ENCODE data around the gene ARFGAP3.

The ARFGAP3 gene

DNA sequence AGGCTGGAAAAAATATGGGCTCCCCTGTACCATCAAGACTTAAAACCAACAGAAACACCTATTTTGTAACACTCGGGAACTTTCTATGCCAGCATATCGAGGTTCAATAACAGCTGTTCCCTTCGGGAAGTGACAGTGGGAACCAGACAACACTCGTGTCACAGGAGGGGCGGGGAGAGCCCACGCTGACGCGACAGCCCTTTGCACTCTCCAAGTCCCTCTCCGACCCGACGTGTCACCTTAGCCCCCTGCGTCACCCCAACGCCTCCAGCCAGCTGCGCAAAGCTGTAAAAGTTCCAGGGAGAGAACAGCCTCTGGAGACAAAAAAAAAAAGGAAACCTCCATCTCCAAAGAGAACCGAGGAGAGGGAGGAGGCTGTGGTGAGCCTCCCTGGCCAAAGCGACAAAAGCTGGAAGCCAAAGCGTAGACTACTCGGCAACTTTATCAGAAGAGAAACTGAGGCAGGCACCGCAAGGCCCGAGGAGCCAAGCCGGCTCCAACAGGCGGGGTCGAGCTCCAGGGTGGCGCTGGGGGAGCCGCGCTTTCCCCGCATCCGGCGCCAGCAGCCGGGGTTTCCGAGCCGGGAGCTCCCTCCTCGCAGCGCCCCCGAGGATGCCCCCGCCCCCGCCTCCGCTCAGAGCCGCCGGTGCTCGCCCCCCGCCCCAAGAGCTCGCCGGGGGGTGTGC is 751 bp downstream of the ARFGAP3 start:
- Mint-ChIP-seq H3K27me3 (no peaks in the 10 kb centered on the region), H3K9me3 (no peaks in the 10 kb centered on the region), H3K4me3 (peak overlapping the region; percentile 91), H3K36me3 (no peaks in the 10 kb centered on the region), H3K4me1 (peaks cover 14% of the 10 kb centered on the region), H3K27ac (peak overlapping the region; percentile 77)

DNA sequence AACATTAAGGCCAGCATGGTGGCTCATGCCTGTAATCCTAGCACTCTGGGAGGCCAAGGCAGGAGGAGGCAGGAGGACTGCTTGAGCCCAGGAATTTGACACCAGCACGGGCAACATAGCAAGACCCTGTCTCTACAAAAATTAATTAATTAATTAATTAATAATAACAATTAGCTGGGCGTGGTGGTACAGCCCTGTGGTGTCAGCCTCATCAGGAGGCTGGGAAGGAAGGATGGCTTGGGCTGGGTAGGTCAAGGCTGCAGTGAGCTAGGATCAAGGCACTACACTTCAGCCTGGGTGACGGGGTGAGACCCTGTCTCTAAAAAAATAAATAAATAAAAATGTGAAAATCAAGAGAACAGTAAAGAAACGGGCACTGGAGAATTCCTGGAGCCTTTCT is 1.4 kb downstream of the ARFGAP3 start:
- H3K4me3 Mint-ChIP-seq, result peak overlapping the region; percentile 91
- H3K9me3 Mint-ChIP-seq, result no peaks in the 10 kb centered on the region
- peaks cover 14% of the 10 kb centered on the region for H3K4me1 Mint-ChIP-seq
- H3K36me3 Mint-ChIP-seq, result no peaks in the 10 kb centered on the region
- H3K27ac Mint-ChIP-seq, result no peak overlapping the region
- H3K27me3 Mint-ChIP-seq, result no peaks in the 10 kb centered on the region

DNA sequence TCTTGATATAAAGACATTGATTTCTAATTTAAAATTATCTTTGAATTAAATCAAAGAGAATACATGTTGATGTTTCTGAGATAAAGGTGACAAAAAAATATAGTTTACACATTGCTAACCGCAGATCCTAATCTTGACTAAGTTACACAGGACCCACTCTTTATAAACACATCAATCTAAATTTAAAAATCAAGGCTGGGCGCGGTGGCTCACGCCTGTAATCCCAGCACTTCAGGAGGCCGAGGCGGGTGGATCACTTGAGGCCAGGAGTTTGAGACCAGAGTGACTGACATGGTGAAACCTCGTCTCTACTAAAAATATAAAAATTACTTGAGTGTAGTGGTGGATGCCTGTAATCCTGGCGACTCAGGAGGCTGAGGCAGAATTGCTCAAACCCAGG is 1.9 kb downstream of the ARFGAP3 start:
- Mint-ChIP-seq H3K36me3 (no peaks in the 10 kb centered on the region), H3K4me3 (peak overlapping the region; percentile 66), H3K27ac (no peak overlapping the region), H3K4me1 (peaks cover 14% of the 10 kb centered on the region), H3K9me3 (no peaks in the 10 kb centered on the region), H3K27me3 (no peaks in the 10 kb centered on the region)

DNA sequence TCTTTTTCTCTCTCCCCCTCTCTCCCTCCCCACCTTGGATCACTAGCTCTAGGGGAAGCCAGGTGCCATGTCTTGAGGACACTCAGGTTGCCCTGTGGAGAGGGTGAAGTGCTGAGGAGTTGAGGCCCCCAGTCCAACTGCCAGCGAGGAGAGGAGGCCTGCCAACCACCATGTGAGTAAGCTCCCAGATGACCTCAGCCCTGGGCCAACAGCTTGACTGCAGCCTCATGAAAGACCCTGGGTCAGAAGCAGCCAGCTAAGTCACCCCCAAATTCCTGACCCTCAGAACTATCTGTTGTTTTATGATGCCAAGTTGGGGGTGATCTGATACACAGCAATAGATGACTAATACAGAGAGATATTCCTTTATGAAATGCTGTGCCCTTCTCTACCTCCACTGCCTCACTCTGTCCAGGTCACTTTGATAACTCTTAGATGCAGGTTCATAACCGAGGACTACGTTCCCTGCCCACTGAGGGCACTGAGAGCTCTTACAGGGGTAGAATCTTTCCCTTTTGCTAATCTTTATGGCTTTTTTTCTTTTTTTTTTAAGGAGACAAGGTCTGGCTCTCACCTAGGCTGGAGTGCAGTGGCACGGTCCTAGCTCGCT is 8.0 kb downstream of the ARFGAP3 start:
- Mint-ChIP-seq H3K36me3 (peaks cover 7% of the 10 kb centered on the region), H3K4me1 (peaks cover 15% of the 10 kb centered on the region), H3K9me3 (no peaks in the 10 kb centered on the region), H3K4me3 (no peak overlapping the region), H3K27ac (no peak overlapping the region), H3K27me3 (no peaks in the 10 kb centered on the region)

DNA sequence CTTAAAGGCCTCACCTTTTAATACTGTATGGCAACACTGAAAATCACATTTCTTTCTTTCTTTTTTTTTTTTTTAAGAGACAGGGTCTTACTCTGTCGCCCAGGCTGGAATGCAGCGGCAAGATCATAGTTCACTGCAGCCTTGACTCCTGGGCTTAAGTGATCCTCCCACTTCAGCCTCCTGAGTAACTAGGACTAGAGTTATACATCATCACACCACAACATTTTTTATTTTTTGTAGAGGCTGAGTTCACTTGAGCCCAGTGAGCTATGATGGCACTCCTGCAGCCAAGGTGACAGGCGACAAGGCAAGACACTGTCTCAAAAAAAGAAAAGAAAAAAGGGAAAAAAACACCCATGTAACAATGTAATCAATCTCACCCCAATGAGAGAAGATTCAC is 10.0 kb downstream of the ARFGAP3 start:
- Mint-ChIP-seq H3K27ac (no peak overlapping the region), H3K36me3 (peaks cover 20% of the 10 kb centered on the region), H3K4me3 (no peak overlapping the region), H3K4me1 (peaks cover 27% of the 10 kb centered on the region), H3K9me3 (no peaks in the 10 kb centered on the region), H3K27me3 (no peaks in the 10 kb centered on the region)

DNA sequence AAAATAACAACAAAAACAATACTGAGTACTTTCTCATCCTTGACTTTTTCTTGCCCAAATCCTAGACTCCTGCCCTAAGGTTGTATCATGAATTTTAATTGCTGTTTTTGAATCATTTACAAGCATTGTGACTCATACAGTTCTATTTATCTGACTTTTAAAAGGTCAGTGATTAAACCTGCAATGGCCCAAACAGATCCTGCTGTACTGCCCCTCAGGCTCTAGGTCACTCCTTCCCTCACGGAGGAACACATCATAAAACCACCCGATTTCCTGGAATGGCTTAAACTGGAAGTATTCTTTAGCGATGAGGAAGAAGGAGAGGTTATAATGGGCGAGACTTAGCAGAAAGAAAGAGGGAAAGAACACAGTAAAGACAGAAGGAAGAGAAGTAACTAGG is 12.3 kb downstream of the ARFGAP3 start:
- Mint-ChIP-seq H3K27me3 (no peaks in the 10 kb centered on the region), H3K27ac (no peak overlapping the region), H3K4me1 (peaks cover 37% of the 10 kb centered on the region), H3K4me3 (peak overlapping the region; percentile 16), H3K9me3 (no peaks in the 10 kb centered on the region), H3K36me3 (peaks cover 24% of the 10 kb centered on the region)

DNA sequence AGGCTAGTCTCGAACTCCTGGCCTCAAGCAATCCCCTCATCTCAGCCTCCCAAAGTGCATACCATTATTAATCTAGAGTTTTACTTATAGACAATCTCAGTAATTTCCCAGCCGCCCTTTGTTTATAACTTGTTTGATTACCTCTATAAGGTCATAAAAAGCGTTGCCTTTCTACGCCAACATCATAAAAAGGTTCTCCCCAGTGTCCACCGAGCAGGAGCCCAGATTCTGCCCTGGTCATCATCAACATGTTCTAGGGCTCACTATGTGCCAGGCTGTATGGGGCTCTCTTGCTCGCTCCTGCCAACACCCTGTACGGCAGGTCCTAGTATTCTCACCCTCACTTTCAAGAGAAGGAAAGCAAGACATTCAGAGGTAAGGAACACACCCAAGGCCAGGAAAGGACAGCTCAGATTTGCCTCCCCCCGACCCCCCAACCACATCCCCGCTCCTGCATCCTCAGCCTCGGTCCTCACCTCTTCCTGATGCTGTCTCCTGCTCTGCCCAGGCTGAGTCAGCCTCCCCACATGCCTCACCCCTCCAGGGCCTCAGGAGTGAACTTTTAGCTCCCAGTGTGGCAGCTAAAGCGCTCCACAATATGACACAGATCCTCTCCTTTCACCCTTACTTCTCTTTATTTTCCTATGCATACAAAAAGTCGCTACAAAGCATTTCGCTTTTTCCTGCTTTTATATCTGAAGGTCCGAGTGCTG is 14.3 kb downstream of the ARFGAP3 start:
- Mint-ChIP-seq H3K4me1 (peaks cover 31% of the 10 kb centered on the region), H3K27me3 (no peaks in the 10 kb centered on the region), H3K36me3 (peaks cover 24% of the 10 kb centered on the region), H3K9me3 (no peaks in the 10 kb centered on the region), H3K4me3 (no peak overlapping the region), H3K27ac (no peak overlapping the region)

DNA sequence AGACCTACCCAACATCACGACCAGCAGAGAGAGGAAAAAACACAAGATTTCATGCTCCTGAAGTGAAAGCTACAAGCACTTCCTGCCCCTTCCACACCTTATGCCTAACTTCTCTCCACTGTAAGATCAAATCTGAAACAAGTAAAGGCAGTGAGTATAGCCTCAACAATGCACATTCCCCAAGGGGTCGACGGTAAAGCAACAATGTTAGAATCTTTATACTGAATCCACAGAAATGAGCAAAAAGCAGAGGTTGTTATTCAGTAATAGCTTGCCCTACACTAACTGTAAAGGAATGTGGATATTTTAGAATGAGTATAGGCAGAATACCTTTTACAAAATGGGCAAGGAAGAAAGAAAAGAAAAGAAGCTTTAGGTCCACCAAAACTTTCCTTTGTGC is 15.6 kb downstream of the ARFGAP3 start:
- H3K27ac Mint-ChIP-seq, result no peak overlapping the region
- no peaks in the 10 kb centered on the region for H3K9me3 Mint-ChIP-seq
- H3K27me3 Mint-ChIP-seq, result no peaks in the 10 kb centered on the region
- H3K36me3 Mint-ChIP-seq, result peaks cover 24% of the 10 kb centered on the region
- H3K4me3 Mint-ChIP-seq, result no peak overlapping the region
- H3K4me1 Mint-ChIP-seq, result peaks cover 31% of the 10 kb centered on the region

DNA sequence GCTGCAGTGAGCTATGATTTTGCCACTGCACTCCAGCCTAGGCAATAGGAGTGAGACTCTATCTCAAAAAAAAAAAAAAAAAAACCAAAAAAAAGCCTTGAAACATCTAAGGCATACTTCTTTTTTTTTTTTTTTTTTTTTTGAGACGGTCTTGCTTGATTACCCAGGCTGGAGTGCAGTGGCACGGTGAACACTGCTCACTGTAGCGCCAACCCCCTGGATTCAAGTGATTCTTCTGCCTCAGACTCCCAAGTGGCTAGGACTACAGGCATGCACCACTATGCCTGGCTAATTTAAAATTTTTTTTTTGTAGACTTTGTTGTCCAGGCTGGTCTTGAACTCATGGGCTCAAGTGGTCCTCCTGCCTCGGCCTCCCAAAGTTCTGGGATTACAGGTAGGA is 19.5 kb downstream of the ARFGAP3 start:
- no peak overlapping the region for H3K27ac Mint-ChIP-seq
- H3K36me3 Mint-ChIP-seq, result peaks cover 6% of the 10 kb centered on the region
- H3K4me1 Mint-ChIP-seq, result peaks cover 10% of the 10 kb centered on the region
- no peak overlapping the region for H3K4me3 Mint-ChIP-seq
- H3K27me3 Mint-ChIP-seq, result no peaks in the 10 kb centered on the region
- H3K9me3 Mint-ChIP-seq, result no peaks in the 10 kb centered on the region

DNA sequence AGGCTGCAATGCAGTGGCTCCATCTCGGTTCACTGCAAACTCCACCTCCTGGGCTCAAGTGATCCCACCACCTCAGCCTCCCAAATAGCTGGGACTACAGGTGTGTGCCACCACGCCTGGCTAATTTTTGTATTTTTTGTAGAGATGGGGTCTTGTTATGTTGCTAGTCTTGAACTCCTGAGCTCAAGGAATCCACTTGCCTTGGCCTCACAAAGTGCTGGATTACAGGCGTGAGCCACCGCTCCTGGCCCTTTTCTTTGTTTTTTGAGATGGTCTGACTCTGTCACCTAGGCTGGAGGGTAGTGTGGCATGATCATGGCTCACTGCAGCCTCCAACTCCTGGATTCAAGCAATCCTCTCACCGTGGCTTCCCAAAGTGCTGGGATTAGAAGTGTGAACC is 21.0 kb downstream of the ARFGAP3 start:
- Mint-ChIP-seq H3K36me3 (peaks cover 8% of the 10 kb centered on the region), H3K9me3 (no peaks in the 10 kb centered on the region), H3K27ac (no peak overlapping the region), H3K4me1 (peaks cover 4% of the 10 kb centered on the region), H3K4me3 (no peak overlapping the region), H3K27me3 (no peaks in the 10 kb centered on the region)

DNA sequence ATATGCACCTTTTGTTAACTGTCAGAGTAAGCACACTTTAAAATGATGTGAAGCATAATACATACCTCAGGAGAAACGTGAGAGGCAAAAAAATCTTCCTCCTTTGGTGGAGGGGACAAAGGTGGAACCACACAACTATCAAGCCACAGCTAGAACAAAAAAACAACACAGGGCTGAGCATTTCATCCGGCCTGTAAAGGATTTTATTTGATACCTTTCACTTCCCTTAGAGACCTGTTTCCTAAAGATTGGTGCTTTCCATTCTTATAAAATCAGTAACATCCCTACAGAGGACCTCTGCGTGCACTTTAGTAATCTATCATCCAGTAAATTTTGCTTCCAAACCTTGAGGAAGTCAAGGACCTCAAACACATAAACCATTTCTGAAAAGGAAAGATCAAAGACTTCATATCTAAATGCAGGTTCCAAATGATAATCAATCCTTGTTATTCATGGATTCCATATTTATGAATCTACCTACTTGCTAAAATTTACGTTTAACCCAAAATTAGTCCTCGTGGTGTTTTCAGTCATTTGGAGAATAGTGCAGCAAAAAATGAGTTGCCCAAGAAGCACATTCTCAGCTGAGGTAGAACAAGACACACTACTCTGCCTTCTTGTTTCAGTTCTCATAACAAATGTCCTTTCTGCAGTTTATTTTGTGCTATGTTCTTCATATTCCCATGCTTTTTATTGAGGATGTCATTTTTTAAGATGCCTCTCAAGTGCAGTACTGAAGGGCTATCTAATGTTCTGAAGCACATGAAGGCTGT is 22.7 kb downstream of the ARFGAP3 start:
- Mint-ChIP-seq H3K4me3 (no peak overlapping the region), H3K4me1 (no peaks in the 10 kb centered on the region), H3K27ac (no peak overlapping the region), H3K36me3 (peaks cover 10% of the 10 kb centered on the region), H3K27me3 (no peaks in the 10 kb centered on the region), H3K9me3 (no peaks in the 10 kb centered on the region)

DNA sequence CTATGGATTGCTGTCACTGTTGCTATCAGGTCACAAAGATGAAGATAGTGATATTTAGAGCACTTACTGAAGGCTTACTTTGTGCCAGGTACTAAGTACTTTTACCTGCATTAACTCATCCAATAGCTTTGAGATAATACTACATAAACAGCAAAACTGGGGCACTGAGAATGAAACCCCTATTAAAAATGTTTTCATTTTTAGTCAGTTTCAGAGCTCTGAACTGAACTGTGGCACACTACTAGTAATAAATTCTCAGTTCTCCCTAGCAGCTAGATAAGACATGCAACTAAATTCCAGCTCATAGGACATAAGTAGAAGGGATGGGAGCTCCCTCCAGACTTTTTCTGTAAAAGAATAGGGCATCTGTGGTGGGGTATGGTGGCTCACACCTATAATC is 24.0 kb downstream of the ARFGAP3 start:
- peaks cover 13% of the 10 kb centered on the region for H3K36me3 Mint-ChIP-seq
- no peak overlapping the region for H3K4me3 Mint-ChIP-seq
- no peak overlapping the region for H3K27ac Mint-ChIP-seq
- no peaks in the 10 kb centered on the region for H3K9me3 Mint-ChIP-seq
- peaks cover 4% of the 10 kb centered on the region for H3K4me1 Mint-ChIP-seq
- H3K27me3 Mint-ChIP-seq, result no peaks in the 10 kb centered on the region

DNA sequence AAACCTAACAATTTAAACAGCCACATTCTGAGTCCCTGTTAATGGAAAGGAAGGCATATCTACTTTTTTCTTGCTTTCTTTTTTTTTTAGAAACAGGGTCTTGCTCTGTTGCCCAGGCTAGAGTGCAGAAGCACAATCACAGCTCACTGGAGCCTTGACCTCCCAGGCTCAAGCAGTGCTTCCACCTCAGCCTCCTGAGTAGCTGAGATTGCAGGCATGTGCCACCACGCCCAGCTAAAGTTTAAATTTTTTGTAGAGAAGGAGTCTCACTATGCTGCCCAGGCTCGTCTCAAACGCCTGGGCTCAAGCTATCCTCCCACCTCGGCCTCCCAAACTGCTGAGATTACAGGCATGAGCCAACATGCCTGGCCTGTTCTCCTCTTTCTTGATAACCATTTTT is 25.4 kb downstream of the ARFGAP3 start:
- Mint-ChIP-seq H3K4me1 (peaks cover 4% of the 10 kb centered on the region), H3K9me3 (no peaks in the 10 kb centered on the region), H3K27me3 (no peaks in the 10 kb centered on the region), H3K36me3 (peaks cover 13% of the 10 kb centered on the region), H3K27ac (no peak overlapping the region), H3K4me3 (no peak overlapping the region)

DNA sequence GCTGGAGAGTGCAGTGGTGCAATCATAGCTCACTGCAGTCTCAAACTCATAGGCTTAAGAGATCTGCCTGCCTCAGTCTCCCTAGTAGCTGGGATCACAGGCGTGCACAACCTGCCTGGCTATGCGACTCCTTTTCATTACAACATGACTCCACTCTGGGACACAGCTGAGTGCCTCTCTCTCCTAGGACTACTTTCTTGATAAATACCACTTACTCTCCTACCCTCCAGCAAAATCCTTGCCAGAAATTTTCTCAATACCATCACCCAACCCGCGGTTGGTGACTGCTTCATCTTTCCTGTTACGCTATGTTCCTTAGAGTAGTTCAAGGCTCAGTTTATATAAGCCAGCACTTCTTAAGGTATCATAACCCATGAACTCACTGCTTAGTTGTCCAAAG is 26.9 kb downstream of the ARFGAP3 start:
- H3K4me1 Mint-ChIP-seq, result peaks cover 4% of the 10 kb centered on the region
- peaks cover 13% of the 10 kb centered on the region for H3K36me3 Mint-ChIP-seq
- no peak overlapping the region for H3K4me3 Mint-ChIP-seq
- H3K27me3 Mint-ChIP-seq, result no peaks in the 10 kb centered on the region
- no peak overlapping the region for H3K27ac Mint-ChIP-seq
- H3K9me3 Mint-ChIP-seq, result no peaks in the 10 kb centered on the region

DNA sequence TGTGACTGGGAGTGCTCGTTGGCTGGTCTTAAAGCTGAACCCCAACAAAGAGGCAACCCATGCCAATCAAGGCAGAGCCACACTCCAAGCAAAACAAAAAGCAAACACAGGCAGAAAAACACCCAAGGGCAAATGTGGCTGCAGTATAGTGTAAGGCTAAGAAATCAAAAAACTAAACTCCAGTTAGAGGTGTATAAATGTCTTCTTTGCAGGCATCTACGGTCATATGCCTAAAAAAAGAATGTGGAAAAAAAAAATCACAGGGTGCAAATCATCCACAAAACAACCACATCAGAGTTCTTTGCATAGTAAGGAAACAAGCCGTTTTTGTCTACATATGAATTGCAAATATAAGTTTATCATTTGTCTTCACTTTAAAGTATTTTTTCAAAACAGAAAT is 27.8 kb downstream of the ARFGAP3 start:
- H3K27me3 Mint-ChIP-seq, result no peaks in the 10 kb centered on the region

DNA sequence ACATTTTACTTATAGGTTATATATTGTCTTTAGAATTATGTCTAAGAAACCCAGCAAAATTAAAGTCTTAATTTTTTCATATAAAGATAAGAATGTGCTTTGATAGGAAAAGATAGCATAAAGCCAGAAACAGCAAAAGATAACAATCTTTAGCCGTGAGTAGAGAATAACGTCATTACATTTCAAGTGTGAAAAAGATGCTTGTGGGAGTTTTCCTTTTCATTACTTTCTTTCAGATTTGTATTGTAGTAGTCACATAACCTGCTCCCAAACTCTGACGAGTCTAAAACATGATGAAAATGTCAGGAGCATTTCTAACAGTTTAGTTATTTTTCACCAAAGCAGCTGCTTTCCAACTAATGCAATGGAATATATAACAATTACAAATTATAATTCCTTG is 31.3 kb downstream of the ARFGAP3 start:
- Mint-ChIP-seq H3K9me3 (no peaks in the 10 kb centered on the region), H3K27ac (no peak overlapping the region), H3K4me1 (peaks cover 4% of the 10 kb centered on the region), H3K4me3 (no peak overlapping the region), H3K36me3 (peaks cover 25% of the 10 kb centered on the region), H3K27me3 (no peaks in the 10 kb centered on the region)

More for the DNA sequence above, 27.8 kb downstream of the ARFGAP3 start:
- no peak overlapping the region for H3K27ac Mint-ChIP-seq
- H3K36me3 Mint-ChIP-seq, result peaks cover 15% of the 10 kb centered on the region
- H3K4me1 Mint-ChIP-seq, result peaks cover 4% of the 10 kb centered on the region
- peak overlapping the region; percentile 6 for H3K4me3 Mint-ChIP-seq
- H3K9me3 Mint-ChIP-seq, result no peaks in the 10 kb centered on the region

Data from activated naive CD4-positive, alpha-beta T cell treated with anti-CD3 and anti-CD28 coated beads, Interleukin-2, amount 50 U/mL, for 24 hours (primary cell).